Upper lobe of right lung (tissue), 1 donor: ENCODE measurements around the gene DAP3. TPM values are rescaled to one million over a fixed set of nuclear protein-coding genes. Genes with fewer than 3 reads are reported as not detected.
A peak's percentile ranks its signal among the peaks of the same experiment; 100 is the strongest.

Experiments
- ATAC-seq: fragments of 200-7000 bp; cut with Tn5 transposase; one replicate; pipeline ENCODE4 v1.9.1; 2020; ENCODE audit warnings: mild to moderate bottlenecking, moderate library complexity
- DNase-seq: peaks from one replicate; pipeline ENCODE4 v3.0.0-alpha.2; 2020
- H3K27ac ChIP-seq: fragments of 200-600 bp; one replicate; pipeline ENCODE4 v1.8.0; 2022
- H3K27me3 ChIP-seq: fragments of 200-600 bp; one replicate; pipeline ENCODE4 v1.8.0; 2022; ENCODE audit warnings: mild to moderate bottlenecking
- H3K36me3 ChIP-seq: fragments of 200-600 bp; one replicate; pipeline ENCODE4 v1.8.0; 2022
- H3K4me1 ChIP-seq: fragments of 200-600 bp; one replicate; pipeline ENCODE4 v1.8.0; 2022
- H3K4me3 ChIP-seq: fragments of 200-600 bp; one replicate; pipeline ENCODE4 v1.8.0; 2022; ENCODE audit warnings: mild to moderate bottlenecking
- H3K9me3 ChIP-seq: fragments of 200-600 bp; one replicate; pipeline ENCODE4 v1.8.0; 2022
- CTCF ChIP-seq: fragments of 200-600 bp; IDR thresholded peaks from one replicate; pipeline ENCODE4 v1.8.0; 2022; ENCODE audit warnings: antibody characterized with exemption
- intact Hi-C: fragments of 100-400 bp; cut with DNase I; formaldehyde crosslinking; loops from one replicate; pipeline ENCODE4 v1.11.0; 2022
- total RNA-seq: library from RNA; stranded (reverse); fragmentation: NEBNext Ultra II Directional; extraction: Animal tissue kit (Norgen Biotek cat#: 25700); gene quantifications from one replicate; pipeline ENCODE4 v1.2.1, GENCODE V29; 2021
- donor health status: DM: no; HTN: yes; CAD: no; lungs with severe emphysema.

The DAP3 gene
- total RNA-seq, 1 donor from 2014 or later = 79.6 TPM

- Histone ChIP-seq H3K4me3 (no peak overlapping the region), H3K36me3 (peaks cover 95% of the 10 kb centered on the region), H3K4me1 (no peaks in the 10 kb centered on the region), H3K27me3 (no peaks in the 10 kb centered on the region), H3K9me3 (no peaks in the 10 kb centered on the region), H3K27ac (no peak overlapping the region)
- TF ChIP-seq CTCF = no peak
- ATAC-seq = no peak
- intact Hi-C loops = no loop called here
- no peak for DNase-seq
These were observed 80.4 kb downstream of the DAP3 start for GRCh38 chr1:155769257-155769656.

GRCh38 chr1:155773221-155773620 is 84.3 kb downstream of the DAP3 start:
- TF ChIP-seq CTCF = no peak
- no peaks in the 10 kb centered on the region for H3K27me3 ChIP-seq
- H3K4me1 ChIP-seq = no peaks in the 10 kb centered on the region
- H3K9me3 ChIP-seq = no peaks in the 10 kb centered on the region
- ATAC-seq (no peak), DNase-seq (no peak)
- intact Hi-C loops = no loop called here
- no peak overlapping the region for H3K27ac ChIP-seq
- H3K36me3 ChIP-seq = peaks cover 95% of the 10 kb centered on the region
- no peak overlapping the region for H3K4me3 ChIP-seq

- Histone ChIP-seq H3K27ac (no peak overlapping the region), H3K4me3 (no peak overlapping the region)
These were observed 87.5 kb downstream of the DAP3 start for GRCh38 chr1:155776414-155776813.

GRCh38 chr1:155777582-155777981 is 88.7 kb downstream of the DAP3 start:
- Histone ChIP-seq H3K9me3 (no peaks in the 10 kb centered on the region), H3K4me1 (no peaks in the 10 kb centered on the region), H3K27me3 (no peaks in the 10 kb centered on the region), H3K4me3 (no peak overlapping the region), H3K36me3 (peaks cover 70% of the 10 kb centered on the region), H3K27ac (no peak overlapping the region)
- no peak for TF ChIP-seq CTCF
- ATAC-seq = no peak
- no peak for DNase-seq
- intact Hi-C loops = no loop called here

More at GRCh38 chr1:155776414-155776813, 87.5 kb downstream of the DAP3 start:
- no peaks in the 10 kb centered on the region for H3K4me1 ChIP-seq
- ATAC-seq = peak; percentile 34
- H3K36me3 ChIP-seq = peaks cover 74% of the 10 kb centered on the region
- no peak for DNase-seq
- no peaks in the 10 kb centered on the region for H3K9me3 ChIP-seq
- TF ChIP-seq CTCF = no peak
- intact Hi-C loops = no loop called here
- no peaks in the 10 kb centered on the region for H3K27me3 ChIP-seq

Other genes with a start within 250 kb of the DAP3 start
- gene ASH1L, start 126.3 kb upstream of the DAP3 start, total RNA-seq = 56.6 TPM
- gene MSTO1, start 78.9 kb upstream of the DAP3 start, total RNA-seq = 25.4 TPM
- gene YY1AP1, start 317 bp upstream of the DAP3 start, total RNA-seq = 69.0 TPM
- gene GON4L, start 168.1 kb downstream of the DAP3 start, total RNA-seq = 49.5 TPM
- 8.9 TPM for gene SYT11, start 170.5 kb downstream of the DAP3 start, total RNA-seq
- gene RIT1, start 222.3 kb downstream of the DAP3 start, total RNA-seq = 49.9 TPM
- 40.1 TPM for gene KHDC4, start 245.3 kb downstream of the DAP3 start, total RNA-seq